ENCODE data around the gene KREMEN1. TPM values are rescaled to one million over a fixed set of nuclear protein-coding genes. Genes with fewer than 3 reads are reported as not detected.

The KREMEN1 gene
- total and polyA plus RNA-seq, 10 of the 15 experiments (the other 5 are each of a cell fraction or from before 2014, with no cell fraction given): 0.10 to 2.5 (median 0.20) TPM; not detected in 1

- Histone ChIP-seq H4K20me1 (ENCODE audit: control insufficient read depth, insufficient read depth) (no peaks in the 10 kb centered on the region), H2AFZ (ENCODE audit: control insufficient read depth, low read depth, low read length) (no peak overlapping the region), H3K9ac (ENCODE audit: control insufficient read depth, insufficient read depth, low read length) (no peak overlapping the region), H3K36me3 (ENCODE audit: control insufficient read depth in 2 of 2, insufficient read depth in 2 of 2, low read length in 1 of 2) (no peaks in the 10 kb centered on the region), H3K4me3 (no peak overlapping the region), H3K27ac (ENCODE audit: control insufficient read depth, insufficient read depth) (no peak overlapping the region), H3K79me2 (ENCODE audit: control insufficient read depth, insufficient read depth, low read length) (no peaks in the 10 kb centered on the region), H3K27me3 (replicated peaks in 1 of 2; ENCODE audit: control insufficient read depth in 2 of 2, insufficient read depth in 2 of 2, low read length in 1 of 2) (no peaks in the 10 kb centered on the region), H3K4me2 (ENCODE audit: control insufficient read depth, insufficient read depth) (no peak overlapping the region), H3K4me1 (ENCODE audit: control insufficient read depth, insufficient read depth, low read length) (0 out of 2 replicates have a peak, but pooled peaks cover 2% of the 10 kb centered on the region), H3K9me3 (replicated peaks; ENCODE audit: control insufficient read depth, insufficient read depth, low read length) (no peaks in the 10 kb centered on the region)
- 75% methylated on average over 3 of the region's 3 CpGs for WGBS (ENCODE audit: insufficient coverage, insufficient replicate concordance, low lambda C conversion rate, missing lambda C conversion rate)
- no peak for FAIRE-seq
- intact Hi-C loops (cut with micrococcal nuclease; ENCODE audit: unreplicated experiment): no loop called here
- SMC1A ChIA-PET (ENCODE audit: uncharacterized antibody, unreplicated experiment): no interaction called here
- in situ Hi-C loops (cut with MboI): no loop called here
- CTCF ChIA-PET: interaction anchor here (0.6 to 1.3 kb wide), 2 partner anchors 65 to 908 kb away, joined by 3 to 5 read pairs; no protein-coding TSS in a partner anchor
- POLR2A ChIA-PET: interaction anchor here (1.1 kb wide), 1 partner anchor 54 kb away, joined by 3 read pairs; no protein-coding TSS in a partner anchor
- no peak for TF ChIP-seq E4F1 (IDR thresholded peaks at IDR 0.05; ENCODE audit: borderline replicate concordance, partially characterized antibody)
- TF ChIP-seq WRNIP1 (IDR thresholded peaks at IDR 0.05; ENCODE audit: borderline replicate concordance, low read depth, low read length): no peak
- TF ChIP-seq STAT1 (conservative IDR thresholded peaks at IDR 0.05): no peak
- no peak for TF ChIP-seq CBX5 (IDR thresholded peaks at IDR 0.05; ENCODE audit: low read depth)
- TF ChIP-seq USF2 (IDR thresholded peaks at IDR 0.05; ENCODE audit: borderline replicate concordance, low read depth, low read length): no peak
- TF ChIP-seq MLLT1 (IDR thresholded peaks at IDR 0.05): no peak
- TF ChIP-seq SREBF1 (IDR thresholded peaks at IDR 0.05; ENCODE audit: low read length): no peak
- TF ChIP-seq ATF7 (IDR thresholded peaks at IDR 0.05; ENCODE audit: low read depth): no peak
- no peak for ATAC-seq
- RAD21 ChIA-PET (ENCODE audit: unreplicated experiment): interaction anchor here (1.2 kb wide), 1 partner anchor 12 kb away, joined by 3 read pairs; no protein-coding TSS in a partner anchor
- BruUV-seq (replicated peaks): no TSS peak
- DNase-seq (ENCODE audit: low read depth, low spot score): no peak
Measured at GRCh38 chr22:29088809-29089208, 16.0 kb downstream of the KREMEN1 start.
